Duodenal mucosa (tissue), 2 donors: ENCODE data around the gene MSI2.

ENCODE experiments used
- H3K27ac ChIP-seq: one replicate; pipeline ENCODE4 v1.7.0; 2013; ENCODE audit warnings: low read depth, low read length
- H3K27me3 ChIP-seq, 2 donors: one replicate each; pipeline ENCODE4 v1.7.0; 2013; ENCODE audit warnings: low read length in 2 of 2, control low read depth in 1 of 2; ENCODE audit not compliant: insufficient read depth in 2 of 2, control insufficient read depth in 1 of 2
- H3K36me3 ChIP-seq, 2 donors: one replicate each; pipeline ENCODE4 v1.7.0; 2013; ENCODE audit warnings: low read length in 2 of 2, control low read depth in 1 of 2; ENCODE audit not compliant: insufficient read depth in 2 of 2, control insufficient read depth in 1 of 2
- H3K4me1 ChIP-seq, 2 donors: one replicate each; pipeline ENCODE4 v1.7.0; 2013; ENCODE audit warnings: low read length in 2 of 2, control low read depth in 1 of 2; ENCODE audit not compliant: insufficient read depth in 2 of 2, control insufficient read depth in 1 of 2
- H3K4me3 ChIP-seq, 2 donors: one replicate each; pipeline ENCODE4 v1.7.0; 2013; ENCODE audit warnings: low read length in 2 of 2, low read depth in 1 of 2
- H3K9ac ChIP-seq, 2 donors: one replicate each; pipeline ENCODE4 v1.7.0; 2013; ENCODE audit warnings: low read length in 2 of 2, low read depth in 1 of 2
- H3K9me3 ChIP-seq, 2 donors: one replicate each; pipeline ENCODE4 v1.7.0; 2013; ENCODE audit warnings: low read length in 2 of 2, control low read depth in 1 of 2; ENCODE audit not compliant: control insufficient read depth in 1 of 2

The MSI2 gene

DNA sequence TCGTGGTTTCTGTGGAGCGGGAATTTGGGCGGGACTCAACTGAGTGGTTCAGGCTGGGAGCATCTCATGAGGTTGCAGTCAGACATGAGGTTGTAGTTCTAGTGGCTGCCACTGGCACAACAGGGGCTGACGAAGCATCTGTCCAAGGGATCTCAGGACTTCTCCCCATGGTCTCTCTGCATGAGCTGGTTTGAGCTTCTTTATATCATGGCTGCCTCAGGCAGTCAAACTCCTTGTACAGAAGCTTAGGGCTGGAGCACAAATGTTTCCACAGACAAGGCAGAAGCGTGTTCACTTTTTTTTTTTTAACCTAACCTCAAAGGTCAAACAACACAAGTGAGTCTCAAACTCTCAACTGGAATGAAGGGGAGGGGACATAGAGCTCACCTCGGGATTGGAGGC is 243.3 kb downstream of the MSI2 start:
- no peaks in the 10 kb centered on the region for H3K36me3 ChIP-seq
- no peaks in the 10 kb centered on the region for H3K9me3 ChIP-seq
- no peak overlapping the region for H3K9ac ChIP-seq
- H3K4me1 ChIP-seq: no peaks in the 10 kb centered on the region
- H3K27ac ChIP-seq: no peak overlapping the region
- no peak overlapping the region for H3K4me3 ChIP-seq
- H3K27me3 ChIP-seq: no peaks in the 10 kb centered on the region

DNA sequence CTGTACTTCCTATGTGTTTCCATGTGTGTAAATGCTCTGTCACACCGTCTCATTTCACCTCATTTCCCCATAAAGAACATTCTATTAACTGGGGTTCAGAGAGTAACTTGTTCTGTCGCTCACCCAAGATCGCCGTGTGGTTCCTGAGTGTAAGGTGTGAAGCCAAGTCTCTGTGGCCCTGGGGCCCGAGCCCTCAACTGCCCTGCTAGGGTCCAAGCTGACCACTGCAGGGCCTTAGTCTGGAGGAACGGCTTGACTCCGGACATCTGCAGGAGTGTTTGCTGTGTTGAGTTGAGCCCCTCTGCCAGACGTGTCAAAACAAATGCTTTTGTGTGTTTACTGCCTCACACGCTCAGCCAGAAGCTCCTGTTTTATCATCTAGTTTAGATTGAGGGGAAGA is 244.7 kb downstream of the MSI2 start:
- Histone ChIP-seq H3K36me3 (no peaks in the 10 kb centered on the region), H3K27me3 (no peaks in the 10 kb centered on the region), H3K4me1 (no peaks in the 10 kb centered on the region), H3K4me3 (no peak overlapping the region), H3K9ac (no peak overlapping the region), H3K27ac (no peak overlapping the region), H3K9me3 (no peaks in the 10 kb centered on the region)

- Histone ChIP-seq H3K9me3 (no peaks in the 10 kb centered on the region), H3K4me1 (no peaks in the 10 kb centered on the region), H3K36me3 (no peaks in the 10 kb centered on the region), H3K9ac (no peak overlapping the region), H3K27ac (no peak overlapping the region), H3K27me3 (no peaks in the 10 kb centered on the region), H3K4me3 (no peak overlapping the region)
Observed at GRCh38 chr17:57502022-57502421, 245.7 kb downstream of the MSI2 start.

GRCh38 chr17:57502811-57503241 is 246.5 kb downstream of the MSI2 start:
- Histone ChIP-seq H3K4me1 (no peaks in the 10 kb centered on the region), H3K9me3 (no peaks in the 10 kb centered on the region), H3K27me3 (no peaks in the 10 kb centered on the region), H3K27ac (no peak overlapping the region), H3K36me3 (no peaks in the 10 kb centered on the region), H3K9ac (no peak overlapping the region), H3K4me3 (no peak overlapping the region)

- Histone ChIP-seq H3K4me3 (no peak overlapping the region), H3K9me3 (no peaks in the 10 kb centered on the region), H3K27me3 (no peaks in the 10 kb centered on the region), H3K9ac (no peak overlapping the region), H3K27ac (no peak overlapping the region), H3K4me1 (no peaks in the 10 kb centered on the region), H3K36me3 (no peaks in the 10 kb centered on the region)
Observed at GRCh38 chr17:57504208-57504607, 247.9 kb downstream of the MSI2 start.

DNA sequence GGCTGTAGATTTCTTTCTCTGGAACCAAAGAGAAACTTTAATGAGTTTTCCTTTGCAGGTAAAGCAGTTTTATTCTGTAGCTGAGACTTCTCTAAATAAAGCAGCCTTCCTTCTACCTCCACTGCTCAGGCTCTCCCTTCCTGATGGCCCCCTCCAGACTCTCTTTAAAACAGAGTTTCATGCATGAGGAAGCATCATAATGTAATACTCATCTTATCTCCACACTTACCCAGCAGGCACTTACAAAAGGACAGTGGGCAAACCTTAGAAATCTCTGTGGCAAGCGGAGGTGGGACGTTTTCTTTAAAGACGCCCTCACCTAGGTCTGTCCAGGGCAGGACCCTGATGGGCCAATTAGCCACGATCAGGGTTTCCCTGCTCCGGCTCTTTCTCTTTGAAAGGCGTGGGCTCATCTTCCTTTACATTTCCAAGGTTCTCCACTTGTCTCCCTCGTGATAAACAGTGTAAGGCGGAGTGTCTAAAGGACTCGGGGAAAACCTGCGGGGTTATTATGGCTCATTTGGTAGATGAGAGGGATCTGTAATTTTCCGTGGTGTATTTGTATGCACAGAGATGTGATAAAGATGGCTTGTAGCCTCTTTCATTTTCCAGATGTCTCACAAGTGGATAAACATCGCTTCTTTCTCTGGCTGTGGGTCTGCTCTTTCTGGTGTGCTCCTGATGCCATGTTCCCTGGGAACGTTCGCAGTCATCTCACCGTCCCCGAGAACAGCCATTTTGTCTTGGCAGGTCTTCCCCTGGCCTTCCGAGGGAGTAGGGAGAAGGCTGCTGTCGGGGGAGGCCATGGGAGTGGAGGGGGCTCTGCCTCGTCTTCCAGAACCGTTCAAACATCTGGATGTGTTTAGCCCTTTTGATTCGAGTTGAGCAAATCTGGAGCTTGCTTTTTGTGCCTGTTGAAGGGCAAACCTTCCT is 249.8 kb downstream of the MSI2 start:
- no peak overlapping the region for H3K27ac ChIP-seq
- no peak overlapping the region for H3K4me3 ChIP-seq
- no peak overlapping the region for H3K9ac ChIP-seq

DNA sequence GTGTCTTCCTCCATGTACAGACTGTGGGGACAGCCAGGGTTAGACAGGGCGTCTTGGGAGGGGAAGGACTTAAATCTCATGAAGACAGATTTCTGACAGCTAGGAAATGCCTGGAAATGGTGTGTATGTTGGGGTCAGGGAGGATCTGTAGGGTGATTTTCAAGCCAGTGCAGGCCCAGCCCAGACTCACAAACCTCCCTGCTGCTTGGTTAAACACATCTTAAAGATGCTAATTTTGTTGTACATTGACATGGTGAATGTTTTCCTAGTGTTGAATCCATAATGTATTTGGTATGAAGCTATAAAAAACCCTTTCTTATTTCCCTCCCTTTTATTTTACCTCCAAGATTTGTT is 250.4 kb downstream of the MSI2 start:
- Histone ChIP-seq H3K36me3 (no peaks in the 10 kb centered on the region), H3K9me3 (no peaks in the 10 kb centered on the region), H3K4me1 (no peaks in the 10 kb centered on the region), H3K27ac (no peak overlapping the region), H3K9ac (no peak overlapping the region), H3K27me3 (no peaks in the 10 kb centered on the region), H3K4me3 (no peak overlapping the region)

More for the DNA sequence above, 249.8 kb downstream of the MSI2 start:
- no peaks in the 10 kb centered on the region for H3K27me3 ChIP-seq
- H3K4me1 ChIP-seq: no peaks in the 10 kb centered on the region
- H3K9me3 ChIP-seq: no peaks in the 10 kb centered on the region
- no peaks in the 10 kb centered on the region for H3K36me3 ChIP-seq

- no peaks in the 10 kb centered on the region for H3K4me1 ChIP-seq
- H3K4me3 ChIP-seq: no peak overlapping the region
- no peaks in the 10 kb centered on the region for H3K36me3 ChIP-seq
- no peaks in the 10 kb centered on the region for H3K27me3 ChIP-seq
- H3K27ac ChIP-seq: no peak overlapping the region
- H3K9ac ChIP-seq: no peak overlapping the region
- H3K9me3 ChIP-seq: no peaks in the 10 kb centered on the region
Observed at GRCh38 chr17:57507828-57508227, 251.5 kb downstream of the MSI2 start.

DNA sequence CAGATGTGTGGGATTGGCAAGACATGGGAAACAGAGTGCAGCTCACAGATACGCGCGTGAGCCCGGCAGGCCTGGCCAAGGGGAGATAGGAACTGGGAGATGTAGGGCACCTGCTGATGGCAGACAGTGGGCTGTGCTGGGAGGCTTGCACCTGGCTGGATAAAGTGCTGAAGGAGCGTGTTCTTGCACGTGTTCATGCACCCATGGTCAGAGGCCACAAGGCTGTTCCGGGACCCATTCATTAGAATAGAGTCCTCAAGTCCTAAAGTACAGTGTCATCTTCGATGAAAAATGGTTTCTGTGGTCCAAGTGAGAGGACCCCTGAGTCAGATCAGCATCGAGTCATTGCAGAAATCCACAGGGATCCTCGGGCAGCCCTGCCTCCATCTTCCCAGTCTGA is 252.3 kb downstream of the MSI2 start:
- Histone ChIP-seq H3K9ac (no peak overlapping the region), H3K4me3 (no peak overlapping the region), H3K4me1 (no peaks in the 10 kb centered on the region), H3K36me3 (no peaks in the 10 kb centered on the region), H3K27me3 (no peaks in the 10 kb centered on the region), H3K9me3 (no peaks in the 10 kb centered on the region), H3K27ac (no peak overlapping the region)

DNA sequence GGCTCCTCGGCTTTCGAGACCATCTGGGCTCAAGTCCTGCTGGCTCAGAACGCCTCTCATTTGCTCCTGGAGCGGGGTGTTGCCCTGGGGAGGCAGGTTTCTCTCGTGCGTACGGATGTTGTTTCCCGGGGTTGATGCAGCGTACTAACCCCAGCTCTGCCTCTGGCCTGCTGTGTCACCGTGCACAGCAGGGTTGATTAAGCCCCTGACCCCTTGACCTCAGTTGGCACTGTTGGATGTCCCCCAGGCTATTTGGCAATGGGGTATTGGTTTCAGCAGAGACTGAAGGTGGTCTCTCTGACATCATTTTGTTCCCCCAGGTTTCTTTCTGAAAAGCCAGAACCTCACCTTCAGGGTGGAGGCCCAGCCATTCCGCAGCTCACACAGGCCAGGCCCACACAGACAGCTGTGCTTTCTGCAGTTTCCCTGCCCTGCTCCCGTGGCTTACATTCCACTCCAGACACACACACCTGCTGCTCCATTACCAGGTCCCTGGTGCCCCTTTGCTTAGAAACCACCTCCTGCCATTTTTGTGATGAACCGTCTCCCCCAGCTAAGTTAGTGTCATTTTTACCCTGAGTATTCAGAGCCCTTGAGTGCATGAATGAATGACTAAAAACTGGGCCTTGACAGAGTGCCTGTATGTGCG is 255.3 kb downstream of the MSI2 start:
- H3K4me1 ChIP-seq: no peaks in the 10 kb centered on the region
- no peaks in the 10 kb centered on the region for H3K9me3 ChIP-seq
- no peaks in the 10 kb centered on the region for H3K27me3 ChIP-seq
- H3K27ac ChIP-seq: no peak overlapping the region
- no peak overlapping the region for H3K9ac ChIP-seq
- H3K36me3 ChIP-seq: no peaks in the 10 kb centered on the region
- H3K4me3 ChIP-seq: no peak overlapping the region
